Loucy (cell line): ENCODE measurements around the gene CMTM7.

Source experiments
- CTCF ChIP-seq: fragments of 200-600 bp; sonication (generic); conservative IDR thresholded peaks from 2 replicates; pipeline ENCODE4 v1.5.1; 2014; ENCODE audit warnings: mild to moderate bottlenecking, antibody characterized with exemption, low read length
- EZH2phosphoT487 ChIP-seq: fragments of 200-600 bp; IDR thresholded peaks from 2 replicates; pipeline ENCODE4 v1.6.1; 2018; ENCODE audit warnings: antibody characterized with exemption, mild to moderate bottlenecking, moderate library complexity, borderline replicate concordance

DNA sequence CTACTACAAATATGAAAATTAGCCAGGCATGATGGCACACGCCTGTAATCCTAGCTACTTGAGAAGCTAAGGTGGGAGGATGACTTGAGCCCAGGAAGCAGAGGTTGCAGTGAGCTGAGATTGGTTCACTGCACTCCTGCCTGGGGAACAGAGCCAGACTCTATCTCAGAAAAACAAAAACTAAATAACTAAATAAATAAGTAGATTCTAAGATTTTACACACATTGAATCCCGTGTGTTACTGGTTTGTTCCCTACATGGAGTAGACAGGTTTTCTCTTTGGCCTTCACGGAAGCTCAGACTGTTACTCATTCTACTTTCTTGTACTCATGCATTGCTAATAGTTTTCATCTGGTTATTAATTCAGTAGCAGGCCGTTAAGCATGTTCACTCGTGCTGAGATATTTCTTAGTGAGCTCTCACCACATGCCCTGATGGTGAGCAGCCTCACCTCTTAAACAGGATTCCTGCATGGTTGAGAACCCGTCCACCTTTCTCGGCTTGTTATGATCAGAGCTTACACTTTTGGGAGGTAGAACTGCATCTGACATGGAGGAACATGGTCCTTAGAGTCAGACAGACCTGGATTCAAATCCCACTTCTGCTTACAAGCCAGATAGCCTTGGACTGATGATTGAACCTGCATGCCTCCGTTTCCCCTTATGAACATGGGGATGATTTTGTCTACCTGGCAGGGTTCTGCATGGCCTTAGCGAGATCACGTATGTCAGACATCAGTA is 49.1 kb downstream of the CMTM7 start:
- no peak for TF ChIP-seq CTCF
- TF ChIP-seq EZH2phosphoT487 = no peak
